Kidney (tissue), 14 donors: ENCODE measurements around the gene SYT3. TPM values are rescaled to one million over a fixed set of nuclear protein-coding genes. Genes with fewer than 3 reads are reported as not detected.
"Not testable (repeated sequence)": the region's sequence is repeated elsewhere in the genome, so short reads cannot be mapped to it uniquely, and the experiment has no call there.

Experiments
- DNase-seq, 5 donors: peaks; one replicate each; pipeline ENCODE4 v3.0.0-alpha.2; 2013 to 2020
- FAIRE-seq: peaks from 2 replicates; lab custom pipeline; 2012; peaks lifted over from hg19 to GRCh38; lab: Jason Lieb, UNC
- H3K27ac ChIP-seq, 2 donors: one replicate each; pipeline ENCODE4 v1.7.0; 2013; ENCODE audit warnings: low read depth in 2 of 2, low read length in 2 of 2, inconsistent platforms in 1 of 2
- H3K27me3 ChIP-seq: one replicate; pipeline ENCODE4 v1.7.1; 2013; ENCODE audit warnings: low read length, inconsistent platforms; ENCODE audit not compliant: control insufficient read depth, insufficient read depth
- H3K36me3 ChIP-seq, 3 donors: one replicate each; pipeline versions ENCODE4 v1.7.0 to v1.7.1; 2013; ENCODE audit warnings: low read length in 3 of 3, control low read depth in 1 of 3, inconsistent platforms in 1 of 3; ENCODE audit not compliant: insufficient read depth in 3 of 3, control insufficient read depth in 2 of 3
- H3K4me1 ChIP-seq, 3 donors: one replicate each; pipeline versions ENCODE4 v1.7.0 to v1.7.1; 2013; ENCODE audit warnings: low read length in 3 of 3, inconsistent platforms in 1 of 3, low read depth in 1 of 3; ENCODE audit not compliant: control insufficient read depth in 2 of 3, insufficient read depth in 2 of 3
- H3K4me3 ChIP-seq, 3 donors: one replicate each; pipeline versions ENCODE4 v1.7.0 to v1.8.1; 2013; ENCODE audit warnings: low read length in 3 of 3, control low read depth in 1 of 3, inconsistent platforms in 1 of 3
- H3K9ac ChIP-seq, 3 donors: one replicate each; pipeline versions ENCODE4 v1.7.0 to v1.7.1; 2013; ENCODE audit warnings: low read length in 3 of 3, control low read depth in 1 of 3, inconsistent platforms in 1 of 3
- H3K9me3 ChIP-seq, 3 donors: one replicate each; pipeline versions ENCODE4 v1.7.0 to v1.7.1; 2013; ENCODE audit warnings: low read length in 3 of 3, control low read depth in 1 of 3, inconsistent platforms in 1 of 3; ENCODE audit not compliant: control insufficient read depth in 2 of 3, insufficient read depth in 1 of 3
- intact Hi-C: fragments of 100-400 bp; cut with DNase I; formaldehyde crosslinking; loops from one replicate; pipeline ENCODE4 v1.11.1; 2022
- polyA plus RNA-seq: library from polyadenylated mRNA; stranded (reverse); fragments of 350-450 nt; fragmentation: Illumina TruSeq; extraction: RNeasy Lipid Tissue Mini Kit (QIAGEN cat#74804); gene quantifications from one replicate; pipeline ENCODE4 v1.2.3, GENCODE V29; 2014; ENCODE audit warnings: low read depth, low replicate concordance; ENCODE audit not compliant: insufficient read depth
- total RNA-seq: library from RNA; stranded (reverse); fragmentation: NEBNext Ultra II Directional; extraction: Animal tissue kit (Norgen Biotek cat#: 25700); gene quantifications from one replicate; pipeline ENCODE4 v1.2.1, GENCODE V29; 2021
- TF ChIP-seq, protein P1 (sequence below): IDR thresholded peaks from 3 replicates; pipeline ENCODE4 v1.5.1; 2012; ENCODE audit warnings: mild to moderate bottlenecking, moderate library complexity, borderline replicate concordance; ENCODE audit not compliant: insufficient read depth; ENCODE audit errors: extremely low read depth
- donor health status: control.
- donor health status: control.
- donor health status: control.
- donor health status: control.
- donor health status: control.
- donor health status: DM: yes; HTN: yes; CAD: no.
- donor health status: Normal renal cell carcinoma (clear cell type).

SYT3 gene
- total and polyA plus RNA-seq, 2 donors from 2014 or later = 0.54 to 0.63 TPM

DNA sequence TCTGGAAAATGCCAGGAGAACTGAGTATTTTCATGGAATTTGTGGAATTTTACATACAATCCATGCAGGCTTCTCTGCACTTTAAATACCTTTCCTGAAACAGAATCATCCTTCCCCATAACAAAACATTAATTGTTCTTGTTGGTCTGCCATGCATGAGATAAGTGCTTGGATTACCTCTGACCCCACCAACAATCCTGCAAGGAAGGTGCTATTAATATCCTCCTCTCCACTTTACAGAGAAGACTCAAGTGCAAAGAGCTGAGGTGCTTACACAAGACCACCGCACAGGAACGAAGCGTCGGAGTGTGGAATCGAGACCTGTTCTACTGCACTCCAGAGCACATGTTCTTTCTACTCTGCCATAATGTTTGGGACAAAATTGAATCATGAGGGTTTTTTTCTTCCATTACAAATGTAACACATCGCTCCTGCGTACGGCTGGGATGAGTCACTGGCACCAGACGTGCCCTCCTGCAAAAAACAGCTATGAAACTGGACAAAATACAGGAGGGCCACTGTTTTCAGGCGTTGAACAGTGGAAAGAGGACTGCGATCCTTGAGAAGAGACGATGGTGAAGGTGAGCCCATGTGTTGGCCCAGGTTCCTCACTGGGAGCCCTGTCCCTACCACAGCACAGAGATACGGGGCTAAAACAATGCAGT is 58.6 kb downstream of the SYT3 start:
- Histone ChIP-seq H3K36me3 (no peaks in the 10 kb centered on the region), H3K9me3 (no peaks in the 10 kb centered on the region), H3K9ac (no peak overlapping the region), H3K27me3 (no peaks in the 10 kb centered on the region), H3K4me3 (no peak overlapping the region), H3K27ac (no peak overlapping the region), H3K4me1 (no peaks in the 10 kb centered on the region)
- DNase-seq (peak in 3 of 5 donors; percentile 3 to 77 (median 71)), FAIRE-seq (no peak)
- intact Hi-C loops = no loop called here
- TF ChIP-seq, protein P1, sequence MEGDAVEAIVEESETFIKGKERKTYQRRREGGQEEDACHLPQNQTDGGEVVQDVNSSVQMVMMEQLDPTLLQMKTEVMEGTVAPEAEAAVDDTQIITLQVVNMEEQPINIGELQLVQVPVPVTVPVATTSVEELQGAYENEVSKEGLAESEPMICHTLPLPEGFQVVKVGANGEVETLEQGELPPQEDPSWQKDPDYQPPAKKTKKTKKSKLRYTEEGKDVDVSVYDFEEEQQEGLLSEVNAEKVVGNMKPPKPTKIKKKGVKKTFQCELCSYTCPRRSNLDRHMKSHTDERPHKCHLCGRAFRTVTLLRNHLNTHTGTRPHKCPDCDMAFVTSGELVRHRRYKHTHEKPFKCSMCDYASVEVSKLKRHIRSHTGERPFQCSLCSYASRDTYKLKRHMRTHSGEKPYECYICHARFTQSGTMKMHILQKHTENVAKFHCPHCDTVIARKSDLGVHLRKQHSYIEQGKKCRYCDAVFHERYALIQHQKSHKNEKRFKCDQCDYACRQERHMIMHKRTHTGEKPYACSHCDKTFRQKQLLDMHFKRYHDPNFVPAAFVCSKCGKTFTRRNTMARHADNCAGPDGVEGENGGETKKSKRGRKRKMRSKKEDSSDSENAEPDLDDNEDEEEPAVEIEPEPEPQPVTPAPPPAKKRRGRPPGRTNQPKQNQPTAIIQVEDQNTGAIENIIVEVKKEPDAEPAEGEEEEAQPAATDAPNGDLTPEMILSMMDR = no peak

DNA sequence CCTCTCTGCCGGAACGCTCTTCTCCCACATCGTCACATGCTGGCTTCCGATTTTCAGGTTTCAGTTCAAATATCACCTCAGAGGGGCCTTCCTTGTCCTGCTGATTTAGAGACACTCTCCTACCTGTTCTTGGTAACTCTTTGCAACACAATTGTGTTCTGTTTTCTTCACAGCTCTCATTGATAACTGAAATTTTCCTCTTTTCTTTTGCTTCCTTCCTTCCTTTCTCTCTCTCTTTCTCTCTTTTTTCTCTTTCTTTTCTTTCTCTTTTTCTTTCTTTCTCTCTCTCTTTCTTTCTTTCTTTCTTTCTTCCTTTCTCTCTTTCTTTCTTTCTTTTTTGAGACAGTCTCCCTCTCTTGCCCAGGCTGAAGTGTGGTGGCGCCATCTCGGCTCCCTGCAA is 59.4 kb downstream of the SYT3 start:
- Histone ChIP-seq H3K27me3 (no peaks in the 10 kb centered on the region), H3K4me1 (no peaks in the 10 kb centered on the region), H3K9ac (no peak overlapping the region), H3K9me3 (no peaks in the 10 kb centered on the region), H3K4me3 (no peak overlapping the region), H3K27ac (no peak overlapping the region), H3K36me3 (no peaks in the 10 kb centered on the region)
- TF ChIP-seq, protein P1 = no peak
- FAIRE-seq (no peak), DNase-seq (no peak)
- intact Hi-C loops = no loop called here

DNA sequence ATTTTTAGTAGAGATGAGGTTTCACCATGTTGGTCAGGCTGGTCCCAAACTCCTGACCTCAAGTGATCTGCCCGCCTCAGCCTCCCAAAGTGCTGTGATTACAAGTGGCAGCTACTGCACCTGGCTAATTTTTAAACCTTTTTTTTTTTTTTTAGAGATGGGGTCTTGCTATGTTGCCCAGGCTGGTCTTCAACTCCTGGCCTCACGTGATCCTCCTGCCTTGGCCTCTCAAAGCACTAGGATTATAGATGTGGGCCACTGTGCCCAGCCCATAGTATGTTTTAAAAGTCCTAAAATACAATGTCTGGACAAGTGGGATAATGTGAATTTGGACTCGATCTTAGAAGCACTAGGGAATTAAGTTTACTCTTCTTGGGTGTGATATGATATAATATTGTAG is 62.9 kb downstream of the SYT3 start:
- intact Hi-C loops, FAIRE-seq: not testable (repeated sequence)
- DNase-seq = peak in 1 of 5 donors; percentile 8

DNA sequence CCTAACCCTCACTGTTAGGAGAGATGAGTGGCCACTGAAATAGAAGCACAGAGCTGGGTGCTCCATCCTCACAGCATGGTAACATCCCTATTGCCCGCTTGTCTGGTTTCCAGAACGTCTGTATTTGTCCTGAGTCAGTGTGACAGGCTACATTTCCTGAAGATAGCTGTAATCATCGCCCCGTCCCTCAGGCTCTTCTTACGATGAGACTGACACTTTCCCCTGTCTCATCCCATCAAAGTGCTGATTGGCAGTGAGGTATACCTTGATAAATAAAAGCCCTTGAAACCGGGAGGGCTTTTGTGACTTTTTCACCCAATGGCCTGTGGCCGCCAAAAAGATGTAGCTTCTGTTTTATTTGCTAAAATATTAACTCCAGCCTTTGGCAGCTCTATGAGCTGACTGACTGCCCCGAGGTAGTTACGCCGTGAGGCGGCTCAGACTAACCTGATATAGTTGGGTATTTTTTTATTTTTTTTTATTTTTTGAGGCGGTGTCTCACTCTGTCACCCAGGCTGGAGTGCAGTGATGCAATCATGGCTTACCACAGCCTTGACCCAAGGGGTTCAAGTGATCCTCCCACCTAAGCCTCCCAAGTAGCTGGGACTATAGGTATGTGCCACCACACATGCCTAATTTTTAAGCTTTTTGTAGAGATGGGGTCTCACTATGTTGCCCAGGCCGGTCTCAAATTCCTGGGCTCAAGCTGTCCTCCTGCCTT is 65.8 kb downstream of the SYT3 start:
- TF ChIP-seq, protein P1 = no peak
- H3K4me3 ChIP-seq = no peak overlapping the region
- H3K27ac ChIP-seq = no peak overlapping the region
- H3K27me3 ChIP-seq = no peaks in the 10 kb centered on the region
- H3K9me3 ChIP-seq = no peaks in the 10 kb centered on the region
- FAIRE-seq (no peak), DNase-seq (peak in 1 of 5 donors; percentile 18)
- no peaks in the 10 kb centered on the region for H3K4me1 ChIP-seq
- intact Hi-C loops = no loop called here
- H3K36me3 ChIP-seq = no peaks in the 10 kb centered on the region
- no peak overlapping the region for H3K9ac ChIP-seq

More for the DNA sequence above, 62.9 kb downstream of the SYT3 start:
- H3K27me3 ChIP-seq, H3K36me3 ChIP-seq, H3K9ac ChIP-seq, H3K4me3 ChIP-seq, H3K4me1 ChIP-seq, H3K27ac ChIP-seq, H3K9me3 ChIP-seq: not testable (repeated sequence)
